Measurements from ENCODE around the gene AGR2. TPM values are rescaled to one million over a fixed set of nuclear protein-coding genes. Genes with fewer than 3 reads are reported as not detected.

The AGR2 gene
- total RNA-seq, 1 experiment from 2014 or later, result not detected

DNA sequence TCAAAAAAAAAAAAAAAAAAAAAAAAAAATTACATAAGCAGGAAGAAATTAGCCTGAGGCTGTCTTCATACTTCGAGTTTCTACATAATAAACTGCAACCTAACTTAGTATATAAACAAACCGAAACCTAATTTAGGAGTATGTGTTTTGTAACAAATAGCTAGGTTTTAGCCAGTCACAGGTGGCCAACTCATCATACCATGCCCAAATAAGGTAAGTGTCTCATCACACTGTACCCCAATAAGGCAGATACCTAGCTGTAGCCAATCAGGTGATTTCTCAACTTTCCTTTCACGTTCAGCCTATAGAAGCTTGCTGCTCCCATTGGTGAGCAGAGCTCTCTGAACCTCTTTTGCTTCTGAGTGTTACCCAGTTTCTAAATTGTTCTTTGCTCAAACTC lies 13.9 kb upstream of the AGR2 start:
- no peak overlapping the region for H3K4me3 Mint-ChIP-seq

More for the DNA sequence above, 13.9 kb upstream of the AGR2 start:
- Histone ChIP-seq H4K8ac (replicated peaks; ENCODE audit: insufficient read length, low read depth, low read length) (no peak overlapping the region), H2BK5ac (ENCODE audit: insufficient read length, low read length) (no peak overlapping the region), H4K20me1 (ENCODE audit: control insufficient read depth, insufficient read depth, insufficient read length) (no peaks in the 10 kb centered on the region), H3K79me1 (ENCODE audit: insufficient read depth, low read depth, low read length, poor library complexity, severe bottlenecking) (no peaks in the 10 kb centered on the region), H3K56ac (ENCODE audit: insufficient read length, low read depth, low read length) (no peak overlapping the region), H3K23me2 (ENCODE audit: insufficient read length, low read depth, low read length, poor library complexity, severe bottlenecking) (no peaks in the 10 kb centered on the region), H2AFZ (ENCODE audit: low read length) (no peak overlapping the region), H3K4me2 (ENCODE audit: insufficient read depth, insufficient read length, low read length) (no peak overlapping the region), H2BK15ac (ENCODE audit: low read depth, low read length) (no peak overlapping the region), H3K79me2 (ENCODE audit: insufficient read depth, low read length) (no peaks in the 10 kb centered on the region), H3K14ac (ENCODE audit: insufficient read depth, low read length) (no peak overlapping the region), H2BK120ac (ENCODE audit: low read depth, low read length, poor library complexity, severe bottlenecking) (no peak overlapping the region), H4K91ac (ENCODE audit: insufficient read length, low read depth, low read length) (no peak overlapping the region), H3T11ph (ENCODE audit: low read length) (no peak overlapping the region), H4K5ac (ENCODE audit: insufficient read length, low read depth, low read length) (no peak overlapping the region), H3K9ac (ENCODE audit: extremely low read depth, insufficient read length, low read length) (no peak overlapping the region), H3K4me1 (ENCODE audit: insufficient read depth, low read length) (no peaks in the 10 kb centered on the region), H3K18ac (ENCODE audit: insufficient read length, low read depth, low read length) (no peak overlapping the region), H3K4ac (ENCODE audit: low read depth, low read length) (no peak overlapping the region), H3K27ac (ENCODE audit: insufficient read length, low read depth, low read length) (no peak overlapping the region), H2BK20ac (ENCODE audit: low read depth, low read length, poor library complexity, severe bottlenecking) (no peak overlapping the region), H3K27me3 (ENCODE audit: insufficient read depth, low read length) (no peaks in the 10 kb centered on the region), H2BK12ac (ENCODE audit: insufficient read length, low read depth, low read length) (no peak overlapping the region), H3K23ac (ENCODE audit: insufficient read length, low read depth, low read length) (no peak overlapping the region), H3K9me3 (ENCODE audit: control insufficient read depth, low read depth, low read length) (no peaks in the 10 kb centered on the region), H2AK5ac (ENCODE audit: insufficient read length, low read length) (no peak overlapping the region)
- Mint-ChIP-seq H3K4me1 (peaks cover 0 to 3% of the 10 kb centered on the region in 2 experiments; a peak in 1 of 4 replicates), H3K27me3 (ENCODE audit: low read depth) (no peaks in the 10 kb centered on the region), H3K36me3 (ENCODE audit: insufficient read depth in 1 of 3, low read depth in 3 of 3) (no peaks in the 10 kb centered on the region), H3K9me3 (no peaks in the 10 kb centered on the region; a peak in 1 of 5 replicates), H3K27ac (no peak overlapping the region)
- no CpG with 5 or more reads among the region's 3 CpGs for WGBS (ENCODE audit: extremely low coverage, insufficient read length, low lambda C conversion rate)
- no peak for DNase-seq
- TF ChIP-seq, protein P1, sequence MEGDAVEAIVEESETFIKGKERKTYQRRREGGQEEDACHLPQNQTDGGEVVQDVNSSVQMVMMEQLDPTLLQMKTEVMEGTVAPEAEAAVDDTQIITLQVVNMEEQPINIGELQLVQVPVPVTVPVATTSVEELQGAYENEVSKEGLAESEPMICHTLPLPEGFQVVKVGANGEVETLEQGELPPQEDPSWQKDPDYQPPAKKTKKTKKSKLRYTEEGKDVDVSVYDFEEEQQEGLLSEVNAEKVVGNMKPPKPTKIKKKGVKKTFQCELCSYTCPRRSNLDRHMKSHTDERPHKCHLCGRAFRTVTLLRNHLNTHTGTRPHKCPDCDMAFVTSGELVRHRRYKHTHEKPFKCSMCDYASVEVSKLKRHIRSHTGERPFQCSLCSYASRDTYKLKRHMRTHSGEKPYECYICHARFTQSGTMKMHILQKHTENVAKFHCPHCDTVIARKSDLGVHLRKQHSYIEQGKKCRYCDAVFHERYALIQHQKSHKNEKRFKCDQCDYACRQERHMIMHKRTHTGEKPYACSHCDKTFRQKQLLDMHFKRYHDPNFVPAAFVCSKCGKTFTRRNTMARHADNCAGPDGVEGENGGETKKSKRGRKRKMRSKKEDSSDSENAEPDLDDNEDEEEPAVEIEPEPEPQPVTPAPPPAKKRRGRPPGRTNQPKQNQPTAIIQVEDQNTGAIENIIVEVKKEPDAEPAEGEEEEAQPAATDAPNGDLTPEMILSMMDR (conservative IDR thresholded peaks at IDR 0.05), result no peak
